ENCODE measurements around the gene HACD1. TPM values are rescaled to one million over a fixed set of nuclear protein-coding genes. Genes with fewer than 3 reads are reported as not detected.

The HACD1 gene
- total RNA-seq, 1 donor from 2014 or later: 1.9 TPM

- H3K4me1 Mint-ChIP-seq: peaks cover 1% of the 10 kb centered on the region
- no peaks in the 10 kb centered on the region for H4K20me1 ChIP-seq (ENCODE audit: low read depth)
- no peak overlapping the region for H2AFZ ChIP-seq (replicated peaks)
- no peak overlapping the region for H3K4me3 ChIP-seq
- no peak overlapping the region for H3K27ac ChIP-seq
- H3K9ac ChIP-seq: no peak overlapping the region
- H3K4me3 Mint-ChIP-seq: no peak overlapping the region
- no peak for TF ChIP-seq EZH2phosphoT487 (IDR thresholded peaks at IDR 0.05)
- no peak for TF ChIP-seq EZH2 (IDR thresholded peaks at IDR 0.05)
- no peak for TF ChIP-seq CTCF (IDR thresholded peaks at IDR 0.05)
- H3K9me3 Mint-ChIP-seq: no peaks in the 10 kb centered on the region
- H3K4me2 ChIP-seq: no peak overlapping the region
- peaks cover 2% of the 10 kb centered on the region for H3K36me3 Mint-ChIP-seq
- no peaks in the 10 kb centered on the region for H3F3A ChIP-seq (ENCODE audit: low read depth)
- H3K79me2 ChIP-seq (ENCODE audit: low read depth): no peaks in the 10 kb centered on the region
- H3K36me3 ChIP-seq: no peaks in the 10 kb centered on the region
- no peak for DNase-seq (ENCODE audit: low spot score)
- no peaks in the 10 kb centered on the region for H3K9me3 ChIP-seq (ENCODE audit: low read depth)
- no peak overlapping the region for H3K27ac Mint-ChIP-seq
- H3K27me3 ChIP-seq: no peaks in the 10 kb centered on the region
- H3K27me3 Mint-ChIP-seq (ENCODE audit: insufficient read depth, low read depth): peaks cover 4% of the 10 kb centered on the region
- H3K4me1 ChIP-seq: no peaks in the 10 kb centered on the region
These were observed 59.7 kb downstream of the HACD1 start for GRCh38 chr10:17557459-17557858.

- Histone ChIP-seq H3K4me3 (no peak overlapping the region), H3K9me3 (ENCODE audit: low read depth) (no peaks in the 10 kb centered on the region), H2AFZ (replicated peaks) (no peak overlapping the region), H3K9ac (no peak overlapping the region), H3K4me2 (no peak overlapping the region), H3F3A (ENCODE audit: low read depth) (no peaks in the 10 kb centered on the region), H4K20me1 (ENCODE audit: low read depth) (no peaks in the 10 kb centered on the region), H3K79me2 (ENCODE audit: low read depth) (no peaks in the 10 kb centered on the region), H3K27ac (no peak overlapping the region), H3K27me3 (no peaks in the 10 kb centered on the region), H3K36me3 (no peaks in the 10 kb centered on the region), H3K4me1 (no peaks in the 10 kb centered on the region)
- Mint-ChIP-seq H3K27me3 (ENCODE audit: insufficient read depth, low read depth) (peaks cover 2% of the 10 kb centered on the region), H3K4me1 (peaks cover 10% of the 10 kb centered on the region), H3K27ac (no peak overlapping the region), H3K4me3 (no peak overlapping the region), H3K36me3 (no peaks in the 10 kb centered on the region), H3K9me3 (peaks cover 2% of the 10 kb centered on the region)
- TF ChIP-seq CTCF (IDR thresholded peaks at IDR 0.05): no peak
- no peak for TF ChIP-seq EZH2phosphoT487 (IDR thresholded peaks at IDR 0.05)
- TF ChIP-seq EZH2 (IDR thresholded peaks at IDR 0.05): no peak
- no peak for DNase-seq (ENCODE audit: low spot score)
These were observed 68.4 kb downstream of the HACD1 start for GRCh38 chr10:17548770-17549169.

- Histone ChIP-seq H3F3A (ENCODE audit: low read depth) (no peaks in the 10 kb centered on the region), H3K36me3 (no peaks in the 10 kb centered on the region), H2AFZ (replicated peaks) (no peak overlapping the region), H3K79me2 (ENCODE audit: low read depth) (no peaks in the 10 kb centered on the region), H3K4me1 (no peaks in the 10 kb centered on the region), H3K4me3 (no peak overlapping the region), H3K9ac (no peak overlapping the region), H3K27ac (no peak overlapping the region), H3K4me2 (no peak overlapping the region), H3K27me3 (no peaks in the 10 kb centered on the region), H4K20me1 (ENCODE audit: low read depth) (no peaks in the 10 kb centered on the region), H3K9me3 (ENCODE audit: low read depth) (no peaks in the 10 kb centered on the region)
- Mint-ChIP-seq H3K9me3 (peaks cover 2% of the 10 kb centered on the region), H3K27ac (no peak overlapping the region), H3K4me1 (peaks cover 10% of the 10 kb centered on the region), H3K36me3 (no peaks in the 10 kb centered on the region), H3K4me3 (no peak overlapping the region), H3K27me3 (ENCODE audit: insufficient read depth, low read depth) (peaks cover 2% of the 10 kb centered on the region)
- TF ChIP-seq EZH2phosphoT487 (IDR thresholded peaks at IDR 0.05) (no peak), CTCF (IDR thresholded peaks at IDR 0.05) (no peak), EZH2 (IDR thresholded peaks at IDR 0.05) (no peak)
- DNase-seq (ENCODE audit: low spot score): no peak
These were observed 69.0 kb downstream of the HACD1 start for GRCh38 chr10:17548162-17548561.
